Measurements from ENCODE around the gene TSNAX. TPM values are rescaled to one million over a fixed set of nuclear protein-coding genes. Genes with fewer than 3 reads are reported as not detected.

The TSNAX gene
- polyA plus RNA-seq, 3 donors = 41.6 to 61.3 (median 51.5) TPM

- DNase-seq = no peak
Measured at GRCh38 chr1:231508941-231509340, 19.5 kb upstream of the TSNAX start.

GRCh38 chr1:231512147-231512698, 16.2 kb upstream of the TSNAX start:
- DNase-seq = no peak

- no peak for DNase-seq
Measured at GRCh38 chr1:231515748-231516147, 12.7 kb upstream of the TSNAX start.

GRCh38 chr1:231517076-231517475, 11.4 kb upstream of the TSNAX start:
- DNase-seq = no peak

GRCh38 chr1:231518485-231519034, 9.9 kb upstream of the TSNAX start:
- DNase-seq = no peak

- no peak for DNase-seq
Measured at GRCh38 chr1:231519166-231519565, 9.3 kb upstream of the TSNAX start.

- no peak for DNase-seq
Measured at GRCh38 chr1:231522038-231522437, 6.4 kb upstream of the TSNAX start.

GRCh38 chr1:231522931-231523642, 5.4 kb upstream of the TSNAX start:
- no peak for DNase-seq

GRCh38 chr1:231523816-231524215, 4.7 kb upstream of the TSNAX start:
- DNase-seq = no peak

- DNase-seq = no peak
Measured at GRCh38 chr1:231526536-231526935, 1.9 kb upstream of the TSNAX start.

- DNase-seq = no peak
Measured at GRCh38 chr1:231527586-231528171, 790 bp upstream of the TSNAX start.

GRCh38 chr1:231533240-231533639, 4.8 kb downstream of the TSNAX start:
- no peak for DNase-seq

GRCh38 chr1:231534703-231535159, 6.3 kb downstream of the TSNAX start:
- DNase-seq = no peak

- DNase-seq = no peak
Measured at GRCh38 chr1:231536099-231536498, 7.6 kb downstream of the TSNAX start.

GRCh38 chr1:231540847-231541246, 12.4 kb downstream of the TSNAX start:
- DNase-seq = no peak

GRCh38 chr1:231541842-231542241, 13.4 kb downstream of the TSNAX start:
- DNase-seq = no peak

GRCh38 chr1:231544943-231545592, 16.6 kb downstream of the TSNAX start:
- DNase-seq = peak; percentile 21

GRCh38 chr1:231546693-231547092, 18.2 kb downstream of the TSNAX start:
- DNase-seq = no peak

- DNase-seq = no peak
Measured at GRCh38 chr1:231549733-231550447, 21.4 kb downstream of the TSNAX start.

- no peak for DNase-seq
Measured at GRCh38 chr1:231550448-231550781, 21.9 kb downstream of the TSNAX start.

- no peak for DNase-seq
Measured at GRCh38 chr1:231553320-231553719, 24.9 kb downstream of the TSNAX start.

- no peak for DNase-seq
Measured at GRCh38 chr1:231554969-231555368, 26.5 kb downstream of the TSNAX start.

All from renal pelvis (tissue), 4 donors.